ENCODE results near the gene DCD. TPM values are rescaled to one million over a fixed set of nuclear protein-coding genes. Genes with fewer than 3 reads are reported as not detected.
"Not testable (repeated sequence)": the region's sequence is repeated elsewhere in the genome, so short reads cannot be mapped to it uniquely, and the experiment has no call there.

Gene DCD
- total RNA-seq, 1 experiment from 2014 or later, result not detected

DNA sequence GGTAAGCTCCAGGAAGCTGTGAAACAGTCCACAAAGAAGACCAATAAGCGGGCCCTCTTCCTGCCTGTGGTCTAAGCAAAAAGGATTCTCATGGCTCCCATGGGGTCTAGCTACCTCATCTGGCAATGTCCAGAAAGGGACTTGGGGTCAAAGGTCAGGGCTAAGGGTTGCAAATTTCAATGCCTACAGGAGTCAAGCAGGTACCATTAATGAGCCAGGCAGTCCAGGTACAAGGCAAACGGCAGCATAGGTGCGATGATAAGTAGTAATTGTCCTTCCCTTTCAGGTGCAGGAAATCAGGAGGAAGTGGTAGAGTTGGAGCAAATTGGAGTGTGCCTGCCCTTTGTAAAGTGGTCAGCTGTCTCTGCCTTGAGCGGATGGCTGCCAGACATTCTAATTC, 7.1 kb downstream of the DCD start:
- H2BK120ac ChIP-seq (ENCODE audit: low read depth, low read length, poor library complexity, severe bottlenecking), result no peak overlapping the region
- H3K4me2 ChIP-seq (ENCODE audit: insufficient read depth, insufficient read length, low read length), result no peak overlapping the region
- H3K27me3 Mint-ChIP-seq (ENCODE audit: low read depth), result peaks cover 32% of the 10 kb centered on the region
- no peak overlapping the region for H4K8ac ChIP-seq (replicated peaks; ENCODE audit: insufficient read length, low read depth, low read length)
- no peak overlapping the region; a peak in 1 of 7 replicates for H3K27ac Mint-ChIP-seq
- no peaks in the 10 kb centered on the region for H3K4me1 ChIP-seq (ENCODE audit: insufficient read depth, low read length)
- no peaks in the 10 kb centered on the region for H3K9me3 ChIP-seq (ENCODE audit: control insufficient read depth, low read depth, low read length)
- no peak overlapping the region for H2BK15ac ChIP-seq (ENCODE audit: low read depth, low read length)
- no peaks in the 10 kb centered on the region for H3K79me2 ChIP-seq (ENCODE audit: insufficient read depth, low read length)
- H4K5ac ChIP-seq (ENCODE audit: insufficient read length, low read depth, low read length), result no peak overlapping the region
- no peak overlapping the region for H3K18ac ChIP-seq (ENCODE audit: insufficient read length, low read depth, low read length)
- H3K4me3 Mint-ChIP-seq, result no peak overlapping the region; a peak in 1 of 5 replicates
- no peak overlapping the region for H3K4ac ChIP-seq (ENCODE audit: low read depth, low read length)
- no peaks in the 10 kb centered on the region for H3K23me2 ChIP-seq (ENCODE audit: insufficient read length, low read depth, low read length, poor library complexity, severe bottlenecking)
- H2AFZ ChIP-seq (ENCODE audit: low read length), result no peak overlapping the region
- H3T11ph ChIP-seq (ENCODE audit: low read length), result no peak overlapping the region
- no peak overlapping the region for H2BK5ac ChIP-seq (ENCODE audit: insufficient read length, low read length)
- H3K9me3 Mint-ChIP-seq, result no peaks in the 10 kb centered on the region
- H3K14ac ChIP-seq (ENCODE audit: insufficient read depth, low read length), result no peak overlapping the region
- no peak overlapping the region for H3K27ac ChIP-seq (ENCODE audit: insufficient read length, low read depth, low read length)
- TF ChIP-seq CTCF (conservative IDR thresholded peaks at IDR 0.05), result no peak
- no peak overlapping the region for H3K56ac ChIP-seq (ENCODE audit: insufficient read length, low read depth, low read length)
- H4K91ac ChIP-seq (ENCODE audit: insufficient read length, low read depth, low read length), result no peak overlapping the region
- H3K79me1 ChIP-seq (ENCODE audit: insufficient read depth, low read depth, low read length, poor library complexity, severe bottlenecking), result no peaks in the 10 kb centered on the region
- no peak overlapping the region for H2BK20ac ChIP-seq (ENCODE audit: low read depth, low read length, poor library complexity, severe bottlenecking)
- H3K4me1 Mint-ChIP-seq, result no peaks in the 10 kb centered on the region
- DNase-seq, result no peak
- H2AK5ac ChIP-seq (ENCODE audit: insufficient read length, low read length), result no peak overlapping the region
- no peak overlapping the region for H3K23ac ChIP-seq (ENCODE audit: insufficient read length, low read depth, low read length)
- no peaks in the 10 kb centered on the region for H3K27me3 ChIP-seq (ENCODE audit: insufficient read depth, low read length)
- no peak overlapping the region for H2BK12ac ChIP-seq (ENCODE audit: insufficient read length, low read depth, low read length)
- H3K9ac ChIP-seq (ENCODE audit: extremely low read depth, insufficient read length, low read length), result no peak overlapping the region
- no CpG with 5 or more reads among the region's 4 CpGs for WGBS (ENCODE audit: extremely low coverage, insufficient read length, low lambda C conversion rate)
- H4K20me1 ChIP-seq (ENCODE audit: control insufficient read depth, insufficient read depth, insufficient read length), result no peaks in the 10 kb centered on the region
- H3K36me3 Mint-ChIP-seq (ENCODE audit: insufficient read depth in 1 of 3, low read depth in 3 of 3), result no peaks in the 10 kb centered on the region; a peak in 1 of 7 replicates

DNA sequence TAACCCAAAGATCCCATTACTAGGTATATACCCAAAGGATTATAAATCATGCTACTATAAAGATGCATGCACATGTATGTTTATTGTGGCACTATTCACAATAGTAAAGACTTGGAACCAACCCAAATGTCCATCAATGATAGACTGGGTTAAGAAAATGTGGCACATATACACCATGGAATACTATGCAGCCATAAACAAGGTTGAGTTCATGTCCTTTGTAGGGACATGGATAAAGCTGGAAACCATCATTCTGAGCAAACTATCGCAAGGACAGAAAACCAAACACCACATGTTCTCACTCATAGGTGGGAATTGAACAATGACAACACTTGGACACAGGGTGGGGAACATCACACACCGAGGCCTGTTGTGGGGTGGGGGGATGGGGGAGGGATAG, 9.1 kb downstream of the DCD start:
- WGBS (ENCODE audit: extremely low coverage, insufficient read length, low lambda C conversion rate), result no CpG with 5 or more reads among the region's 2 CpGs
- H3K9me3 ChIP-seq (ENCODE audit: control insufficient read depth, low read depth, low read length); H3T11ph ChIP-seq (ENCODE audit: low read length); H4K91ac ChIP-seq (ENCODE audit: insufficient read length, low read depth, low read length); H2BK120ac ChIP-seq (ENCODE audit: low read depth, low read length, poor library complexity, severe bottlenecking); H3K79me1 ChIP-seq (ENCODE audit: insufficient read depth, low read depth, low read length, poor library complexity, severe bottlenecking); H3K9ac ChIP-seq (ENCODE audit: extremely low read depth, insufficient read length, low read length); H4K20me1 ChIP-seq (ENCODE audit: control insufficient read depth, insufficient read depth, insufficient read length); H3K4me3 Mint-ChIP-seq; H2AFZ ChIP-seq (ENCODE audit: low read length); H3K27me3 ChIP-seq (ENCODE audit: insufficient read depth, low read length); H3K23me2 ChIP-seq (ENCODE audit: insufficient read length, low read depth, low read length, poor library complexity, severe bottlenecking); H3K56ac ChIP-seq (ENCODE audit: insufficient read length, low read depth, low read length); H2AK5ac ChIP-seq (ENCODE audit: insufficient read length, low read length); H2BK12ac ChIP-seq (ENCODE audit: insufficient read length, low read depth, low read length); H3K79me2 ChIP-seq (ENCODE audit: insufficient read depth, low read length); H2BK5ac ChIP-seq (ENCODE audit: insufficient read length, low read length); H3K14ac ChIP-seq (ENCODE audit: insufficient read depth, low read length); H3K9me3 Mint-ChIP-seq; H3K4me1 ChIP-seq (ENCODE audit: insufficient read depth, low read length); H2BK20ac ChIP-seq (ENCODE audit: low read depth, low read length, poor library complexity, severe bottlenecking); H4K5ac ChIP-seq (ENCODE audit: insufficient read length, low read depth, low read length); H3K36me3 Mint-ChIP-seq (ENCODE audit: insufficient read depth in 1 of 3, low read depth in 3 of 3); H3K4ac ChIP-seq (ENCODE audit: low read depth, low read length); H3K27ac ChIP-seq (ENCODE audit: insufficient read length, low read depth, low read length); H3K4me1 Mint-ChIP-seq; H4K8ac ChIP-seq (replicated peaks; ENCODE audit: insufficient read length, low read depth, low read length); H2BK15ac ChIP-seq (ENCODE audit: low read depth, low read length); H3K4me2 ChIP-seq (ENCODE audit: insufficient read depth, insufficient read length, low read length); H3K23ac ChIP-seq (ENCODE audit: insufficient read length, low read depth, low read length); DNase-seq; H3K18ac ChIP-seq (ENCODE audit: insufficient read length, low read depth, low read length); H3K27ac Mint-ChIP-seq: not testable (repeated sequence)
- peaks cover 29% of the 10 kb centered on the region for H3K27me3 Mint-ChIP-seq (ENCODE audit: low read depth)
